Sciatic nerve (tissue), 2 donors: Measurements from ENCODE around the gene KLF16. TPM values are rescaled to one million over a fixed set of nuclear protein-coding genes. Genes with fewer than 3 reads are reported as not detected.

Experiments used
- ATAC-seq: fragments of 200-7000 bp; cut with Tn5 transposase; one replicate; pipeline ENCODE4 v1.9.1; 2020; ENCODE audit warnings: mild to moderate bottlenecking, moderate library complexity
- DNase-seq: peaks from one replicate; pipeline ENCODE4 v3.0.0-alpha.2; 2020; ENCODE audit warnings: low spot score
- intact Hi-C: fragments of 100-400 bp; cut with DNase I; formaldehyde crosslinking; loops from one replicate; pipeline ENCODE4 v1.14.2; 2022
- microRNA-seq: library from miRNA; unstranded; fragments of <30 nt; microRNA quantifications from one replicate; pipeline ENCODE4 v1.2.0, GENCODE V29; 2020
- total RNA-seq: library from RNA; stranded (reverse); fragmentation: NEBNext Ultra II Directional; extraction: Animal tissue kit (Norgen Biotek cat#: 25700); gene quantifications from one replicate; pipeline ENCODE4 v1.2.1, GENCODE V29; 2021
- donor health status: DM: no; HTN: no; CAD: no.
- donor health status: DM: no; HTN: no; CAD: no.

KLF16 gene
- total RNA-seq, 1 donor from 2014 or later = 20.2 TPM

GRCh38 chr19:1805401-1806183 lies 57.8 kb downstream of the KLF16 start:
- no peak for ATAC-seq
- intact Hi-C loops = no loop called here
- DNase-seq = no peak

- ATAC-seq (no peak), DNase-seq (no peak)
- intact Hi-C loops = no loop called here
These were observed 58.5 kb downstream of the KLF16 start for GRCh38 chr19:1804858-1805257.

Small RNA genes within 50 kb of the gene (microRNA-seq; reads per million reads assigned to microRNA genes)
- not detected for gene MIR1909

Other genes with a start within 250 kb of the KLF16 start
- 48.7 TPM for gene TCF3, start 211.0 kb downstream of the KLF16 start, total RNA-seq
- gene ONECUT3, start 110.1 kb downstream of the KLF16 start, total RNA-seq = not detected
- gene ATP8B3, start 51.3 kb downstream of the KLF16 start, total RNA-seq = 2.3 TPM
- 34.2 TPM for gene REXO1, start 15.1 kb downstream of the KLF16 start, total RNA-seq
- 78.9 TPM for gene ABHD17A, start 21.9 kb upstream of the KLF16 start, total RNA-seq
- 4.3 TPM for gene ADAT3, start 41.8 kb upstream of the KLF16 start, total RNA-seq
- gene SCAMP4, start 41.8 kb upstream of the KLF16 start, total RNA-seq = 53.5 TPM
- 51.6 TPM for gene CSNK1G2, start 77.6 kb upstream of the KLF16 start, total RNA-seq
- gene BTBD2, start 152.1 kb upstream of the KLF16 start, total RNA-seq = 65.7 TPM
- 140 TPM for gene MKNK2, start 187.7 kb upstream of the KLF16 start, total RNA-seq
- 54.0 TPM for gene MOB3A, start 232.7 kb upstream of the KLF16 start, total RNA-seq
- 37.8 TPM for gene IZUMO4, start 233.3 kb upstream of the KLF16 start, total RNA-seq